Measurements from ENCODE around the gene SUMF1.
"Not testable (repeated sequence)": the region's sequence is repeated elsewhere in the genome, so short reads cannot be mapped to it uniquely, and the experiment has no call there.

Gene SUMF1

DNA sequence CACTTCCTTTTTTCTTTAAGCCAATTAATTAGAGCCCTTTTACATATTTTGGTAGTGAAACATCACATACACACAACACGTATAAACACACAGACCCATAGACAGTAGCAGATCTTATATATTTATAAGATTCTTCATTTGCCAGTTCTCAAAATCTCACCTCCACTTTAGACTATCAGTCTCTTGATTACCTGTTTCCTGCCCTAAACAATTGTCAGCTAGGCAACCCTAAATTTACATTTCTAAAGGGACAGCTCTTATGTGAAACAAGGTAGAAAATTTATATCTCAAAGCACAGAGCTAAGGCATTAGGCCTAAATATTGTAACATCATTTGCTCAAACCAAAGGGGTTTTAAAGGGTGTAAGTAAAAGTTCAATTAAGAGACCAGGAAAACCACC, 135.0 kb downstream of the SUMF1 start:
- no peaks in the 10 kb centered on the region for H3K9me2 ChIP-seq (ENCODE audit: low read depth, low read length)
- H4K20me1 ChIP-seq (ENCODE audit: insufficient read depth, low read length), result no peaks in the 10 kb centered on the region
- H3K4me3 ChIP-seq (ENCODE audit: low read depth, low read length, poor library complexity, severe bottlenecking), result no peak overlapping the region
- H3K36me3 ChIP-seq (ENCODE audit: insufficient read depth, low read length), result no peaks in the 10 kb centered on the region
- no peak overlapping the region for H2AFZ ChIP-seq (ENCODE audit: low read length)
- no peak for TF ChIP-seq EZH2 (IDR thresholded peaks at IDR 0.05; ENCODE audit: borderline replicate concordance, low read length)
- TF ChIP-seq, protein P1, sequence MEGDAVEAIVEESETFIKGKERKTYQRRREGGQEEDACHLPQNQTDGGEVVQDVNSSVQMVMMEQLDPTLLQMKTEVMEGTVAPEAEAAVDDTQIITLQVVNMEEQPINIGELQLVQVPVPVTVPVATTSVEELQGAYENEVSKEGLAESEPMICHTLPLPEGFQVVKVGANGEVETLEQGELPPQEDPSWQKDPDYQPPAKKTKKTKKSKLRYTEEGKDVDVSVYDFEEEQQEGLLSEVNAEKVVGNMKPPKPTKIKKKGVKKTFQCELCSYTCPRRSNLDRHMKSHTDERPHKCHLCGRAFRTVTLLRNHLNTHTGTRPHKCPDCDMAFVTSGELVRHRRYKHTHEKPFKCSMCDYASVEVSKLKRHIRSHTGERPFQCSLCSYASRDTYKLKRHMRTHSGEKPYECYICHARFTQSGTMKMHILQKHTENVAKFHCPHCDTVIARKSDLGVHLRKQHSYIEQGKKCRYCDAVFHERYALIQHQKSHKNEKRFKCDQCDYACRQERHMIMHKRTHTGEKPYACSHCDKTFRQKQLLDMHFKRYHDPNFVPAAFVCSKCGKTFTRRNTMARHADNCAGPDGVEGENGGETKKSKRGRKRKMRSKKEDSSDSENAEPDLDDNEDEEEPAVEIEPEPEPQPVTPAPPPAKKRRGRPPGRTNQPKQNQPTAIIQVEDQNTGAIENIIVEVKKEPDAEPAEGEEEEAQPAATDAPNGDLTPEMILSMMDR (IDR thresholded peaks at IDR 0.05; ENCODE audit: low read length), result no peak
- peaks cover 2% of the 10 kb centered on the region for H3K9me3 ChIP-seq (ENCODE audit: low read length)
- H3K79me2 ChIP-seq (ENCODE audit: insufficient read depth, low read length), result no peaks in the 10 kb centered on the region
- H3K4me2 ChIP-seq (ENCODE audit: low read length), result no peak overlapping the region
- H3K4me1 ChIP-seq (ENCODE audit: insufficient read depth, low read length, severe bottlenecking), result no peaks in the 10 kb centered on the region
- no peaks in the 10 kb centered on the region for H3F3A ChIP-seq (ENCODE audit: insufficient read depth, low read length)
- no peaks in the 10 kb centered on the region for H3K27me3 ChIP-seq (ENCODE audit: insufficient read depth, low read length)
- H3K27ac ChIP-seq (ENCODE audit: low read depth, low read length, poor library complexity, severe bottlenecking), result no peak overlapping the region
- no peak overlapping the region for H3K9ac ChIP-seq (ENCODE audit: low read length)

DNA sequence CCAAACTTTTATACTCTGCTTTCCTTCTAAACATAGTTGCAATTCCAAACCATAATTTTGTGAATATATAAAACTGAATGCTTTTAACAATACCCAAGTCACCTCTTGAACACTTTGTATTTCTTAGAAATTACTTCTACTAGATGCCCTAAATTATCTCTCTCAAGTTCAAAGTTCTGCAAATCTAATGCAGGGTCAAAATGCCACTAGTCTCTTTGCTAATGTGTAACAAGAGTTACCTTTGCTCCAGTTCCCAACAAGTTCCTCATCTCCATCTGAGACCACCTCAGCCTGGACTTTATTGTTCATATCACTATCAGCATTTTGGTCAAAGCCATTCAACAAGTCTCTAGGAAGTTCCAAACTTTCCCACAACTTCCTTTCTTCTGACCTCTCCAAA, 137.3 kb downstream of the SUMF1 start:
- not testable (repeated sequence) for H3K4me3 ChIP-seq (ENCODE audit: low read depth, low read length, poor library complexity, severe bottlenecking); H3K4me2 ChIP-seq (ENCODE audit: low read length); H3K27ac ChIP-seq (ENCODE audit: low read depth, low read length, poor library complexity, severe bottlenecking); H3K9me2 ChIP-seq (ENCODE audit: low read depth, low read length); H3F3A ChIP-seq (ENCODE audit: insufficient read depth, low read length); H3K9me3 ChIP-seq (ENCODE audit: low read length); H3K36me3 ChIP-seq (ENCODE audit: insufficient read depth, low read length); H3K79me2 ChIP-seq (ENCODE audit: insufficient read depth, low read length); H3K9ac ChIP-seq (ENCODE audit: low read length); H3K27me3 ChIP-seq (ENCODE audit: insufficient read depth, low read length); H4K20me1 ChIP-seq (ENCODE audit: insufficient read depth, low read length); H2AFZ ChIP-seq (ENCODE audit: low read length); H3K4me1 ChIP-seq (ENCODE audit: insufficient read depth, low read length, severe bottlenecking)

DNA sequence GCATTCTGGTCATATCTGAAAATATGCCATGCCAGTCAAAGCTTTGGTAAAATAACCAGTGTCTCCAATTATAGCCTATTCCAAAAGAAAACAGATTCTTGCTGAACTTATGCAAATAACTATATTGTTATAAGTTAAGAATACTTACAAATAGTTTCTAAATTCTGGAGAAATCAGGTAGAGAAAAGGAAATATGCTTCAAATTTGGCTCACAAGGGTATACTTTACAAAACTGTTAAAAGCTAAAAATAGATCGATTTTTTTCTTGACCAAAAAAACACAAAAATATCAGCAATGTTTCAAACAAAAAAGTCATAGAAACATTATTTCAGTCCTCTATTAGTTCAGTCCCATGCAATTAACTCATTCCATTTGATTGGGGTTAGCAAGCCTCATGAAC, 140.2 kb downstream of the SUMF1 start:
- TF ChIP-seq, protein P1 (IDR thresholded peaks at IDR 0.05; ENCODE audit: low read length), result no peak
- no peak for TF ChIP-seq EZH2 (IDR thresholded peaks at IDR 0.05; ENCODE audit: borderline replicate concordance, low read length)
- no peaks in the 10 kb centered on the region for H4K20me1 ChIP-seq (ENCODE audit: insufficient read depth, low read length)
- H3K9me2 ChIP-seq (ENCODE audit: low read depth, low read length), result no peaks in the 10 kb centered on the region
- no peaks in the 10 kb centered on the region for H3K4me1 ChIP-seq (ENCODE audit: insufficient read depth, low read length, severe bottlenecking)
- no peak overlapping the region for H2AFZ ChIP-seq (ENCODE audit: low read length)
- peaks cover 5% of the 10 kb centered on the region for H3K9me3 ChIP-seq (ENCODE audit: low read length)
- no peaks in the 10 kb centered on the region for H3K27me3 ChIP-seq (ENCODE audit: insufficient read depth, low read length)
- H3K4me2 ChIP-seq (ENCODE audit: low read length), result no peak overlapping the region
- no peak overlapping the region for H3K9ac ChIP-seq (ENCODE audit: low read length)
- H3F3A ChIP-seq (ENCODE audit: insufficient read depth, low read length), result no peaks in the 10 kb centered on the region
- H3K27ac ChIP-seq (ENCODE audit: low read depth, low read length, poor library complexity, severe bottlenecking), result no peak overlapping the region
- no peaks in the 10 kb centered on the region for H3K36me3 ChIP-seq (ENCODE audit: insufficient read depth, low read length)
- H3K4me3 ChIP-seq (ENCODE audit: low read depth, low read length, poor library complexity, severe bottlenecking), result no peak overlapping the region
- no peaks in the 10 kb centered on the region for H3K79me2 ChIP-seq (ENCODE audit: insufficient read depth, low read length)

DNA sequence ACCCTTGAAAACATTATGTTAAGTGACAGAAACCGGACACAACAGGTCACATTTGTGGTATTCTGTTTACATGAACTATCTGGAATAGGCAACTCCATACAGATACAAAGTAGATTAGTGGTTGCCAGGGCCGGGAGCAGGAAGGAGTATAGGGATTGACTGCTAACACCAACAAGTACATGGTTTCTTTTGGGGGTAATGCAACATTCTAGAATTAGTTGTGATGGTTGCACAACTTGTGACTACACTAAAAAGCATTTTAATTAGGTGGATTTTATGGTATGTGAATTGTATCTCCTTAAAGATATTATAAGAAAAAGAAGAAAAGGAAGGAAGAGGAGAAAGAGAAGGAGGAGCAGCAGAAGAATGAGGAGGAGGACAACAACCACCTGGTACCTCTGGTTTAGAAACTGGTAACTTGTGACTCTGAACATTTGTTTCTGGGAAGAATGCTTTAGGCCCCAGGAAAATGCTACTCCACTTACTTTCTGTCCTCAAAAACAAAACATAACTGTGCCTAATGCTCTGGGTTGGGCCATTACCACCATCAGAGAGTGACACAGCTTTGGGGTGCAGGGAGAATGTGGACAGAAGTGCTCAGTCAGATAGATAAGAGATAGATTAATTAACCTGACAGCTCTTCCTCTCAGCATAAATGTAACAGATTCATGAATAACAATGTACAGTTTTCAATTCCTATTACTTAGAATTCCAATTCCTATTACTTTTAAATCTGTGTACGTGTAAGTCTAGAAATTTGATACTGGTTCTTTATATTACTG, 143.6 kb downstream of the SUMF1 start:
- no peaks in the 10 kb centered on the region for H3K27me3 ChIP-seq (ENCODE audit: insufficient read depth, low read length)
- no peak for TF ChIP-seq EZH2 (IDR thresholded peaks at IDR 0.05; ENCODE audit: borderline replicate concordance, low read length)
- TF ChIP-seq, protein P1 (IDR thresholded peaks at IDR 0.05; ENCODE audit: low read length), result no peak
- peaks cover 5% of the 10 kb centered on the region for H3K9me3 ChIP-seq (ENCODE audit: low read length)
- no peak overlapping the region for H3K4me2 ChIP-seq (ENCODE audit: low read length)
- no peak overlapping the region for H3K4me3 ChIP-seq (ENCODE audit: low read depth, low read length, poor library complexity, severe bottlenecking)
- H4K20me1 ChIP-seq (ENCODE audit: insufficient read depth, low read length), result no peaks in the 10 kb centered on the region
- H3K9me2 ChIP-seq (ENCODE audit: low read depth, low read length), result no peaks in the 10 kb centered on the region
- no peak overlapping the region for H2AFZ ChIP-seq (ENCODE audit: low read length)
- H3K36me3 ChIP-seq (ENCODE audit: insufficient read depth, low read length), result no peaks in the 10 kb centered on the region
- no peak overlapping the region for H3K9ac ChIP-seq (ENCODE audit: low read length)
- no peaks in the 10 kb centered on the region for H3F3A ChIP-seq (ENCODE audit: insufficient read depth, low read length)
- no peaks in the 10 kb centered on the region for H3K79me2 ChIP-seq (ENCODE audit: insufficient read depth, low read length)
- no peaks in the 10 kb centered on the region for H3K4me1 ChIP-seq (ENCODE audit: insufficient read depth, low read length, severe bottlenecking)
- no peak overlapping the region for H3K27ac ChIP-seq (ENCODE audit: low read depth, low read length, poor library complexity, severe bottlenecking)

Measured in OCI-LY1 (cell line).